BJ (cell line): ENCODE data around the gene RASGRF2. TPM values are rescaled to one million over a fixed set of nuclear protein-coding genes. Genes with fewer than 3 reads are reported as not detected.

Source experiments
- CTCF ChIA-PET: fragments of 350-600 bp; formaldehyde crosslinking; extraction: SDS; loops from one replicate; lab custom pipeline; 2021; ENCODE audit warnings: antibody characterized with exemption, inconsistent platforms; lab: Yijun Ruan, JAX
- POLR2A ChIA-PET: fragments of 300-600 bp; sonication (Branson Sonifier 250); formaldehyde crosslinking; extraction: SDS; loops from one replicate; lab custom pipeline; 2021; ENCODE audit warnings: antibody characterized with exemption; lab: Charles Lee
- DNase-seq: peaks from one replicate; pipeline ENCODE4 v3.0.0-alpha.2; 2011; ENCODE audit warnings: low read depth
- H3K27me3 ChIP-seq: 2 replicates; pipeline ENCODE4 v1.6.0; 2011; ENCODE audit warnings: low read length; ENCODE audit not compliant: control insufficient read depth, insufficient read depth
- H3K36me3 ChIP-seq: 2 replicates; pipeline ENCODE4 v1.5.1; 2011; ENCODE audit warnings: low read length; ENCODE audit not compliant: control insufficient read depth, insufficient read depth
- H3K4me3 ChIP-seq: 2 replicates; pipeline ENCODE4 v1.5.1; 2011; ENCODE audit warnings: low read depth, mild to moderate bottlenecking, control low read depth, low read length
- CTCF ChIP-seq: IDR thresholded peaks from 2 replicates; pipeline ENCODE4 v1.5.1; 2011; ENCODE audit warnings: low read depth, mild to moderate bottlenecking, control low read depth, inconsistent platforms, low read length, moderate library complexity; ENCODE audit not compliant: insufficient read depth
- polyA plus RNA-seq: library from polyadenylated mRNA; depleted of rRNA; stranded (reverse); fragments of >200 nt; gene quantifications from 2 replicates; pipeline ENCODE4 v1.2.3, GENCODE V29; 2011

The RASGRF2 gene
- polyA plus RNA-seq, 1 experiment, result 0.85 TPM

DNA sequence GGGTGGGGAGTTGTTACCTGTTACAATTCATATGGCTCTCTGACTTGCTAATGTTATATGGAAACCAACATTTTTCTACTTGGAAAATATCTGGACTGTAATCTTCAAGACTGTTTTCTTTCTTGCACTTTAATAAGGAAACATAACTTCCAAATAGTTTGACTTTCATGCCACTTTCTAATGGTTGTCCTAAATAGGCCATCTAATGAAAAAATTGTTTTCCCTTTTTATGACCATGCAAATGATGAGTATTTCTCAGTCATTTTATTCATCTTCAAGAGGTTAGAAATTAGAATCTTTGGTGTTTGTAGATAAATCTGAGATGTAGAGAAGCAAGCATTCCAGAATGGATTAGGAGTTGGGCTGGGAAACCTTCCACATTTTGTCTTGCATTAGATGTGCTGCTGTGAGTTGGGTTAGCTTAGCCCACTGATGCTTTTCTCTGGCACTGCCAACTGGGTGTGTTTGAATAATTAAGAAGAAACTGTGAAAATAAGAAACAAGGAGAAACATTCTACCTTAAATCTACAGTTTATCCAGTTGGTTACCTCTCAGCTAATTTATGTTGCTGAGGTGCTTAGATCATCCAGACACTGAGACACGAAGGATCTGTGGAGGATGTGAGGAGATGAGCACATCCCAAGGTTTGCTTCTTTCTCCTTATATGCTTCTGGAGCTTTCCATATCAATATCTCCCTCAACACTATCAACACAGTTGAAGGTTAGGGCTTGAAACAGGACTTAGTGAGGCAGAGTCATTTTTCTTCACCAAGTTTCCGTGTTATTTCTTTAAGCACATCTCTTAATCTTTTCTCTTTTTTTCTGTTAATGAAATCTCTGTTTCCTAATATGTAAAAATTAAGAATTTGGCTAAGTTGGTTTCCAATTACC lies 2.7 kb downstream of the RASGRF2 start:
- TF ChIP-seq CTCF, result no peak
- Histone ChIP-seq H3K27me3 (0 out of 2 replicates have a peak, but pooled peaks cover 4% of the 10 kb centered on the region), H3K4me3 (no peak overlapping the region), H3K36me3 (no peaks in the 10 kb centered on the region)
- ChIA-PET POLR2A (interaction anchor here (0.7 kb wide), 1 partner anchor 44 kb away, joined by 15 read pairs; no protein-coding TSS in a partner anchor), CTCF (no interaction called here)
- no peak for DNase-seq

DNA sequence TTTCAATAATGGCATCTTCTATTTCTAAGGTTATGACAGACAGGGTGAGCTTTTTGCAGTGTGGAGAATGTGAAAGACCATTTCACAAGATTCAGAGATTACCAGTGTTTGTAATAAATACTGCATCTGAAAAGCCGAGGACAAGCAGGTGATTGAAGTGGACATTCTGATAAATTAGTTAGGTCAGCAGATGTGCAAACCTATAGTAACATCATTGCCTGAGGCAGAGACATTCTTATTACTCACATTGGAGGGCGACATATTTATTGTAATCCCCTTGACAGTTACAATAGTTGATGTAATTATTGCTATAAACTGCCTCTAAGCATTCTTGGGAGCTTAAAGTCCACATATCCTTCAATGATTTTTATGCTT lies 3.3 kb downstream of the RASGRF2 start:
- DNase-seq, result no peak
- 0 out of 2 replicates have a peak, but pooled peaks cover 1% of the 10 kb centered on the region for H3K27me3 ChIP-seq
- H3K36me3 ChIP-seq, result no peaks in the 10 kb centered on the region
- CTCF ChIA-PET, result no interaction called here
- POLR2A ChIA-PET, result interaction anchor here (0.7 kb wide), 1 partner anchor 44 kb away, joined by 15 read pairs; no protein-coding TSS in a partner anchor
- TF ChIP-seq CTCF, result no peak
- H3K4me3 ChIP-seq, result no peak overlapping the region

GRCh38 chr5:80963966-80964481 lies 3.9 kb downstream of the RASGRF2 start:
- no peaks in the 10 kb centered on the region for H3K36me3 ChIP-seq
- no peak for TF ChIP-seq CTCF
- ChIA-PET CTCF (no interaction called here), POLR2A (interaction anchor here (0.7 kb wide), 1 partner anchor 45 kb away, joined by 15 read pairs; no protein-coding TSS in a partner anchor)
- DNase-seq, result no peak
- no peak overlapping the region for H3K4me3 ChIP-seq
- H3K27me3 ChIP-seq, result 0 out of 2 replicates have a peak, but pooled peaks cover 1% of the 10 kb centered on the region

DNA sequence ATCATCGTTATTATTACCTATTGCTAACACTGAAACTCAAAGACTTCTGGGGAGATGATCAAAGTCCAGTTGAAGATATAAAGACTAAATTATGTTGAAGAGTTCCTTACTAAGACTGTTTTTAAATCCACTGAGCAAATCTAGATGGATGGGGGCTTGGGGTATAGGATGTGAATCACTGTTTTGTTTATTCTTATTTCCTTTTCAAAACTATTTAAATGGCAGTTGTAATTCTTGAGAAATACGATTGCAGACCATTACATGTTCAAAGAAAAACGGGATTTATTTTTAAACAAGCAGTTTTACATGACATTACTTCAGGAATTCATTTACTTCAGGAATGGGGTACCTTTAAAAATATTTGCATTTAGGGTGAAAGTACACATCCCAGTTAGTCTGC lies 4.3 kb downstream of the RASGRF2 start:
- no peak for DNase-seq
- no peak for TF ChIP-seq CTCF
- Histone ChIP-seq H3K27me3 (0 out of 2 replicates have a peak, but pooled peaks cover 1% of the 10 kb centered on the region), H3K36me3 (no peaks in the 10 kb centered on the region), H3K4me3 (no peak overlapping the region)
- ChIA-PET POLR2A (no interaction called here), CTCF (no interaction called here)

DNA sequence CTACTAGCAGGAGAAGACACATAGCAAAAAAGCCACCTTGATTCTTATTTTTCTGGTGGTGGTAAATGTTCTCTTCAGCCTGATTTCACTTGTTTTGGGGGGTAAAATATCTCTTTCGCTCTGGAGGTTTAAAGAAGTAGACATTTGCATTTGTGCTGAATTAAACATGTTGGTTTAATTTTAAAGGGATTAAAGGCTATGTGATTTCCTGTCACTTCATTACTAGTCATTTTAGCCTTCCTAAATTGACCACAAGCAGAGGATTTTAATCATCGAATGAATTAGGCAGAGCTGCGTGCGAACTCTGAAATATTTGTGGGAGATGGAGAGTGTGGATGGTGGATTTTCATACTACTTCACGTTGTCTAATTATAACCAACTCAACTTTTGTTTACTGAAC lies 4.8 kb downstream of the RASGRF2 start:
- POLR2A ChIA-PET, result no interaction called here

More for the DNA sequence above, 4.8 kb downstream of the RASGRF2 start:
- H3K36me3 ChIP-seq, result no peaks in the 10 kb centered on the region
- CTCF ChIA-PET, result no interaction called here
- DNase-seq, result no peak
- no peak for TF ChIP-seq CTCF
- H3K4me3 ChIP-seq, result no peak overlapping the region
- H3K27me3 ChIP-seq, result no peaks in the 10 kb centered on the region
